Activated CD4-positive, alpha-beta T cell treated with anti-CD3 and anti-CD28 coated beads for 4 hours (primary cell): Measurements from ENCODE around the gene HOXD4.

Experiments
- DNase-seq, 2 donors: peaks; one replicate each; pipeline ENCODE4 v3.0.0-alpha.2; 2020

Gene HOXD4

GRCh38 chr2:176159663-176160250 lies 8.4 kb downstream of the HOXD4 start:
- DNase-seq = no peak

- DNase-seq = no peak
These were observed 9.1 kb downstream of the HOXD4 start for GRCh38 chr2:176160251-176160985.

GRCh38 chr2:176160986-176161824 lies 9.9 kb downstream of the HOXD4 start:
- no peak for DNase-seq

GRCh38 chr2:176161825-176162626 lies 10.7 kb downstream of the HOXD4 start:
- DNase-seq = no peak

- no peak for DNase-seq
These were observed 11.7 kb downstream of the HOXD4 start for GRCh38 chr2:176162911-176163671.

- DNase-seq = no peak
These were observed 12.3 kb downstream of the HOXD4 start for GRCh38 chr2:176163672-176164056.

- no peak for DNase-seq
These were observed 12.9 kb downstream of the HOXD4 start for GRCh38 chr2:176164201-176164600.

GRCh38 chr2:176164611-176165369 lies 13.4 kb downstream of the HOXD4 start:
- DNase-seq = no peak

- DNase-seq = no peak
These were observed 14.2 kb downstream of the HOXD4 start for GRCh38 chr2:176165370-176166050.

- DNase-seq = no peak
These were observed 14.9 kb downstream of the HOXD4 start for GRCh38 chr2:176166272-176166671.

GRCh38 chr2:176167398-176167797 lies 16.0 kb downstream of the HOXD4 start:
- DNase-seq = no peak

- DNase-seq = no peak
These were observed 17.8 kb downstream of the HOXD4 start for GRCh38 chr2:176169181-176169580.

GRCh38 chr2:176169711-176170110 lies 18.4 kb downstream of the HOXD4 start:
- no peak for DNase-seq

- DNase-seq = no peak
These were observed 19.4 kb downstream of the HOXD4 start for GRCh38 chr2:176170602-176171305.

GRCh38 chr2:176171351-176172006 lies 20.1 kb downstream of the HOXD4 start:
- DNase-seq = no peak

- no peak for DNase-seq
These were observed 20.9 kb downstream of the HOXD4 start for GRCh38 chr2:176172007-176172894.

- DNase-seq = no peak
These were observed 21.7 kb downstream of the HOXD4 start for GRCh38 chr2:176172895-176173566.
